OCI-LY7 (cell line): Measurements from ENCODE around the gene GPR75. TPM values are rescaled to one million over a fixed set of nuclear protein-coding genes. Genes with fewer than 3 reads are reported as not detected.

Experiments used
- BruUV-seq: library from RNA; stranded (reverse); fragments of 400-500 nt; replicated peaks from 2 replicates; lab custom pipeline; 2021; lab: Mats Ljungman, UMichigan
- CTCF ChIA-PET: fragments of 300-600 bp; sonication (Branson Sonifier 250); formaldehyde crosslinking; loops from one replicate; lab custom pipeline; 2022; ENCODE audit warnings: antibody characterized with exemption; ENCODE audit not compliant: unreplicated experiment; lab: Charles Lee
- POLR2A ChIA-PET: fragments of 300-600 bp; sonication (Branson Sonifier 250); formaldehyde crosslinking; loops from one replicate; lab custom pipeline; 2022; ENCODE audit warnings: antibody characterized with exemption; lab: Charles Lee
- DNase-seq: peaks from one replicate; pipeline ENCODE4 v3.0.0-alpha.2; 2015; ENCODE audit warnings: low spot score
- H2AFZ ChIP-seq: fragments of 200-600 bp; sonication (generic), shearing (Covaris generic); 2 replicates; pipeline ENCODE4 v1.6.1; 2014; ENCODE audit warnings: mild to moderate bottlenecking, antibody characterized with exemption, low read length, moderate library complexity
- H3K27ac ChIP-seq: fragments of 200-600 bp; sonication (generic); 2 replicates; pipeline ENCODE4 v1.5.1; 2014; ENCODE audit warnings: mixed run types, low read depth, mild to moderate bottlenecking, moderate library complexity, low read length, inconsistent platforms; ENCODE audit not compliant: poor library complexity, severe bottlenecking
- H3K36me3 ChIP-seq: fragments of 200-600 bp; sonication (generic); 2 replicates; pipeline ENCODE4 v1.6.1; 2014; ENCODE audit warnings: mild to moderate bottlenecking, antibody characterized with exemption, low read length, moderate library complexity, mixed read lengths; ENCODE audit not compliant: insufficient read depth
- H3K4me1 ChIP-seq: fragments of 200-600 bp; sonication (generic); 2 replicates; pipeline ENCODE4 v1.5.1; 2014; ENCODE audit warnings: mild to moderate bottlenecking, low read length; ENCODE audit not compliant: insufficient read depth, poor library complexity, severe bottlenecking
- H3K4me2 ChIP-seq: fragments of 200-600 bp; sonication (generic); 2 replicates; pipeline ENCODE4 v1.6.1; 2014; ENCODE audit warnings: mild to moderate bottlenecking, low read length
- H3K4me3 ChIP-seq: fragments of 200-600 bp; sonication (generic); 2 replicates; pipeline ENCODE4 v1.5.1; 2014; ENCODE audit warnings: mild to moderate bottlenecking, low read depth, low read length; ENCODE audit not compliant: poor library complexity, severe bottlenecking
- H3K79me2 ChIP-seq: fragments of 200-600 bp; sonication (generic); 2 replicates; pipeline ENCODE4 v1.6.1; 2016; ENCODE audit warnings: low read depth, mild to moderate bottlenecking, low read length, moderate library complexity, mixed read lengths; ENCODE audit not compliant: insufficient read depth
- H3K9me2 ChIP-seq: fragments of 200-600 bp; sonication (generic); 2 replicates; pipeline ENCODE4 v1.6.1; 2016; ENCODE audit warnings: mild to moderate bottlenecking, low read length, mixed read lengths; ENCODE audit not compliant: insufficient read depth
- H3K9me3 ChIP-seq: fragments of 200-600 bp; sonication (generic); 2 replicates; pipeline ENCODE4 v1.6.1; 2014; ENCODE audit warnings: mild to moderate bottlenecking, mixed run types, low read length, mixed read lengths
- H4K20me1 ChIP-seq: fragments of 200-600 bp; sonication (generic); 2 replicates; pipeline ENCODE4 v1.6.1; 2014; ENCODE audit warnings: mild to moderate bottlenecking, antibody characterized with exemption, low read length, moderate library complexity, mixed read lengths; ENCODE audit not compliant: insufficient read depth
- CTCF ChIP-seq: fragments of 200-600 bp; sonication (generic); conservative IDR thresholded peaks from 2 replicates; pipeline ENCODE4 v1.5.1; 2014; ENCODE audit warnings: mild to moderate bottlenecking, antibody characterized with exemption, low read length, moderate library complexity, mixed read lengths
- EZH2phosphoT487 ChIP-seq: fragments of 200-600 bp; sonication (generic); IDR thresholded peaks from 2 replicates; pipeline ENCODE4 v1.6.1; 2018; ENCODE audit warnings: low read depth, borderline replicate concordance, mild to moderate bottlenecking, mixed run types, antibody characterized with exemption, low read length, moderate library complexity, mixed read lengths
- intact Hi-C: fragments of 100-400 bp; cut with micrococcal nuclease; formaldehyde crosslinking; loops from one replicate; pipeline ENCODE4 v1.10.0; 2022; ENCODE audit not compliant: unreplicated experiment
- microRNA-seq: library from miRNA; unstranded; fragments of <30 nt; microRNA quantifications from one replicate; pipeline ENCODE4 v1.2.0, GENCODE V29; 2022; ENCODE audit warnings: borderline replicate concordance
- small RNA-seq: library from RNA; depleted of rRNA; stranded (forward); fragments of <200 nt; gene quantifications from one replicate; pipeline ENCODE3, GENCODE V24; 2014
- total RNA-seq, 2 experiments: library from RNA; depleted of rRNA in 1 of 2; stranded (reverse); fragments of >200 nt in 1 of 2; shearing (Covaris generic) in 1 of 2; gene quantifications; 2 replicates each; pipeline ENCODE4 v1.2.3, GENCODE V29; 2014 to 2022

GPR75 gene
- total RNA-seq, 2 experiments from 2014 or later = 4.8 to 5.7 TPM

- H3K4me2 ChIP-seq = no peak overlapping the region
- no peaks in the 10 kb centered on the region for H4K20me1 ChIP-seq
- H3K4me1 ChIP-seq = no peaks in the 10 kb centered on the region
- no peak overlapping the region for H3K27ac ChIP-seq
- no TSS peak for BruUV-seq
- ChIA-PET CTCF (no interaction called here), POLR2A (interaction anchor here (0.6 kb wide), 1 partner anchor 287 kb away, joined by 3 read pairs; no protein-coding TSS in a partner anchor)
- no peak overlapping the region for H2AFZ ChIP-seq
- TF ChIP-seq EZH2phosphoT487 (no peak), CTCF (no peak)
- intact Hi-C loops = no loop called here
- no peaks in the 10 kb centered on the region for H3K79me2 ChIP-seq
- DNase-seq = no peak
- H3K9me2 ChIP-seq = no peaks in the 10 kb centered on the region
- H3K9me3 ChIP-seq = no peaks in the 10 kb centered on the region
- no peak overlapping the region for H3K4me3 ChIP-seq
- H3K36me3 ChIP-seq = peaks cover 76% of the 10 kb centered on the region
Observed at GRCh38 chr2:53811601-53812000, 48.2 kb downstream of the GPR75 start.

Small RNA genes lying within 50 kb of the gene (microRNA-seq; reads per million reads assigned to microRNA genes)
- not detected for gene MIR3682

Small RNA genes lying within 50 kb of the gene (small RNA-seq; reads per million reads assigned to genes)
- not detected for gene MIR3682

Other genes starting within 250 kb of the GPR75 start
- gene CHAC2, start 92.2 kb downstream of the GPR75 start, total RNA-seq (2014; rRNA removed; shearing (Covaris generic)) = 15.9 and 17.0 TPM in 2 replicates
- 13.7 and 13.9 TPM in 2 replicates for gene CHAC2, start 92.2 kb downstream of the GPR75 start, total RNA-seq (2022)
- 25.0 and 26.4 TPM in 2 replicates for gene ASB3, start 73.0 kb downstream of the GPR75 start, total RNA-seq (2014; rRNA removed; shearing (Covaris generic))
- 30.3 and 32.1 TPM in 2 replicates for gene ASB3, start 73.0 kb downstream of the GPR75 start, total RNA-seq (2022)
- 22.7 and 26.9 TPM in 2 replicates for gene ERLEC1, start 72.9 kb downstream of the GPR75 start, total RNA-seq (2014; rRNA removed; shearing (Covaris generic))
- 26.4 and 28.5 TPM in 2 replicates for gene ERLEC1, start 72.9 kb downstream of the GPR75 start, total RNA-seq (2022)
- gene PSME4, start 111.0 kb upstream of the GPR75 start, total RNA-seq (2014; rRNA removed; shearing (Covaris generic)) = 38.0 and 38.8 TPM in 2 replicates
- gene PSME4, start 111.0 kb upstream of the GPR75 start, total RNA-seq (2022) = 73.7 and 82.9 TPM in 2 replicates